SU-DHL-6 (cell line): ENCODE data around the gene ANKS1B.

Source experiments
- EZH2phosphoT487 ChIP-seq: fragments of 200-600 bp; sonication (generic), shearing (Covaris generic); conservative IDR thresholded peaks from 2 replicates; pipeline ENCODE4 v1.6.1; 2018; ENCODE audit warnings: mild to moderate bottlenecking, antibody characterized with exemption, low read length, moderate library complexity, mixed read lengths
- TF ChIP-seq, protein P1 (sequence below): fragments of 200-600 bp; sonication (generic); IDR thresholded peaks from one replicate; pipeline ENCODE4 v1.5.1; 2017; ENCODE audit warnings: antibody characterized with exemption, mild to moderate bottlenecking, low read length, moderate library complexity; ENCODE audit not compliant: insufficient read depth, poor library complexity, severe bottlenecking

DNA sequence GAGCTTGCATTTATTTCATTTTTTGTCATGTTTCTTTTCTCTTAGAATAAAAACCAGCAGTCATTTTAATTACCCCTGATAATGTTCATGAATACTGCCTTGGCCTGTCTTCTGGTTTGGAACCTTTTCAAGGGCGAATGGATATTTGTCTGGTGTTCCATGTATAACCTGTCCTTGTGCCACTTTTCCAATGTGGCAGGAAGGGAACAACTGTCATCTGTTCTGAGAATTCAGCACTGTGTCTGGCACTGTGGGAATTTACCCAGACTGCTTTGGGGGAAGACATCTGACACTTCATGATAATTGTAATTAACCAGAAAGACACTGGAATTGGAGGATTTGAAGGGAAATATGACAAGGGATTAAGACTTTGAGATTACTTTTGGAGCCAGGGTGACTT is 986.8 kb downstream of the ANKS1B start:
- TF ChIP-seq EZH2phosphoT487: no peak
- TF ChIP-seq, protein P1, sequence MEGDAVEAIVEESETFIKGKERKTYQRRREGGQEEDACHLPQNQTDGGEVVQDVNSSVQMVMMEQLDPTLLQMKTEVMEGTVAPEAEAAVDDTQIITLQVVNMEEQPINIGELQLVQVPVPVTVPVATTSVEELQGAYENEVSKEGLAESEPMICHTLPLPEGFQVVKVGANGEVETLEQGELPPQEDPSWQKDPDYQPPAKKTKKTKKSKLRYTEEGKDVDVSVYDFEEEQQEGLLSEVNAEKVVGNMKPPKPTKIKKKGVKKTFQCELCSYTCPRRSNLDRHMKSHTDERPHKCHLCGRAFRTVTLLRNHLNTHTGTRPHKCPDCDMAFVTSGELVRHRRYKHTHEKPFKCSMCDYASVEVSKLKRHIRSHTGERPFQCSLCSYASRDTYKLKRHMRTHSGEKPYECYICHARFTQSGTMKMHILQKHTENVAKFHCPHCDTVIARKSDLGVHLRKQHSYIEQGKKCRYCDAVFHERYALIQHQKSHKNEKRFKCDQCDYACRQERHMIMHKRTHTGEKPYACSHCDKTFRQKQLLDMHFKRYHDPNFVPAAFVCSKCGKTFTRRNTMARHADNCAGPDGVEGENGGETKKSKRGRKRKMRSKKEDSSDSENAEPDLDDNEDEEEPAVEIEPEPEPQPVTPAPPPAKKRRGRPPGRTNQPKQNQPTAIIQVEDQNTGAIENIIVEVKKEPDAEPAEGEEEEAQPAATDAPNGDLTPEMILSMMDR: no peak
